Effector CD8-positive, alpha-beta T cell (primary cell): ENCODE data around the gene RHOB.
"Not testable (repeated sequence)": the region's sequence is repeated elsewhere in the genome, so short reads cannot be mapped to it uniquely, and the experiment has no call there.

Source experiments
- DNase-seq: peaks from one replicate; lab custom pipeline; 2025; lab: John Stamatoyannopoulos, UW
- total RNA-seq, 4 experiments: gene quantifications; one replicate each; lab custom pipeline; 2026; lab: John Stamatoyannopoulos, UW

The RHOB gene
- total RNA-seq, result 17.0 to 84.8 (median 54.5) reads per million in 4 experiments

DNA sequence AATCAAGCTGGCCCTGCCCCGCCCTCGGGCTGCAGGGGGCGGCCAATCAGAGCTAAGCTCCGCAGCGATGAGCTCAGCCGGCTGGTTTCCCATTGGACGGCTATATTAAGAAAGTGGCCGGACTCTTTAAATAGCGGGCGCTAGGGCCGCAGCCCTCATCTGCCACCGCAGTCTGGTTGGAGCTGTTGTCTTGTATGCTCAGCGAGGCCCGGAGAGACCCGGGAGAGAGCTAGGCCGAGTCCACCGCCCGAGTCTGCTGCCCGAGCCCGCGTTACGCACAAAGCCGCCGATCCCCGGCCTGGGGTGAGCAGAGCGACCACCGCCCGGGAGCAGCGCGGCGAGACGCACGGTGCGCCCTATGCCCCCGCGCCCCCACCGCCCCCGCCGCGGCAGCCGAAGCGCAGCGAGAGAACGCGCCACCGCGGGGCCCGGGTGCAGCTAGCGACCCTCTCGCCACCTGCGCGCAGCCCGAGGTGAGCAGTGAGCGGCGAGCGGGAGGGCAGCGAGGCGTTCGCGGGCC is at the start of gene RHOB:
Gene RHOB (plus strand): TSS at position 158 of the 520 bp plus-strand sequence. CDS start 392 bp downstream, outside the sequence.
- peak; percentile 82 for DNase-seq

DNA sequence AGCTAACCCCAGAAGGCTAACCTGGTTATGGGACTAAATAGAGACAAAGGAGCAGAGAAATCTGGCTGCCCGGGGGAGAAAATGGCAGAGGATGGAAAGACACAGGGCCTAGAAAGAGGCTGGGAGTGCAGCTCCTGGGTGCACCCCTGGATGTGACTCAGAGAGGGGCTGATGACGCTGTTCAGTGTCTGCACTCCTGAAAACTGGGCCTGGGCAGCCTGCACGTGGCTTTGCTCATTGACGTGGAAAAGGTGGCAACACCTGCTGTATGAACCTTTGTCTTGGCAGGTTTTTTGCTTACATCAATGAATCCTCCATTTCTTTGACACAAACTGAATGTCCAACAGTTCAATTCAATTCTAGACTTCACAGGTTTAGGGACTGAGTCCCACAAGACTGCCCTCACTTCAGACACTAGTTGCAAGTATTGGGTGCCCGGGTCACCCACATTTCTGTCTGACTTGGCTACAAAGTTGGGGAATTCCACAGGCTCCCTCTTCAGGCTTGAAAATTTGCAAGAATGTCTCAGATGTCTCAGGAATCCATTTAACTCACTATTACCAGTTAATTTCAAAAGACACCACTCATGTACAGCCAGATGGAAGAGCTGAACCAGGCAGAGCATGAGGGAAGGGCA is 48.9 kb upstream of the RHOB start:
- no peak for DNase-seq

- DNase-seq, result no peak
Measured at GRCh38 chr2:20398956-20399567, 47.8 kb upstream of the RHOB start.

DNA sequence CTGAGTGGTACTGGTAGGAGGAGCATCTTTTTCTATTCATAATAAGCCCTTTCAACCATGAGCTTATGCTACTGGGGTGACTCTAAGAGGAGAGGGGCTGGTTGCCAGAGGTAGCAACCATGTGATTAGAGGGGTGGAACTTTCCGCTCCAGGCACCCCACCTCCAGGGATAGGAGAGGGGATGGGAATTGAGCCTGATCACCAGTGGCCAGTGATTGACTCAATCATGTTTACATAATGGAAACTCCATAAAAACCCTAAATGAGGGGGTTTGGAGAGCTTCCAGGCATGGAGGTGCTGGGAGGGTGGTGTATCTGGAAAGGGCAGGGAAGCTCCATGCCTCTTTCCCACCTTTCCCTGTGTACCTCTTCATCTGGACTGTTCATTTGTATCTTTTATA is 46.6 kb upstream of the RHOB start:
- DNase-seq, result no peak

- no peak for DNase-seq
Measured at GRCh38 chr2:20400787-20401488, 45.9 kb upstream of the RHOB start.

- DNase-seq, result no peak
Measured at GRCh38 chr2:20401489-20401835, 45.4 kb upstream of the RHOB start.

DNA sequence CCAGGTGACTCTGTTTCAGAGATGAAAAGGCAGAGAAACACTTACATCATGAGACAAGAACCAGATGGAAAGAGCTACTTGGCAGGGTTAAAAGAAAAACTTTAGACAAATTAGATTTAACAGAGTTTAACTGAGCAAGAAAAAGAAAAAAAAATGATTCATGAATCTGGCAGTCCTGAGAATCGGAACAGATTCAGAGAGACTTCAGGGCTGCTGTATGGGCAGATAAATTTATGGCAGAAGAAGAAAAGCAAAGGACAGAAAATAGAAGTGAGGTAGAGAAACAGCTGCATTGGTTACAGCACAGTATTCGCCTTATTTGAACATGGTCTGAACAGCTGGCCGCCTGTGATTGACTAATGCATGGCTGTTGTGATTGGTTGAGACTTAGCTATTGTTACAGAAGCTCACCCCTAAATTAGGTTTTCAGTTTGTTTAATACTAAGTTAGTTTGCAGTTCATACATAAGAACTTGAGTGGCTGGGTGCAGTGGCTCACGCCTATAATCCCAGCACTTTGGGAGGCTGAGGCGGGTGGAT is 43.0 kb upstream of the RHOB start:
- DNase-seq, result no peak

DNA sequence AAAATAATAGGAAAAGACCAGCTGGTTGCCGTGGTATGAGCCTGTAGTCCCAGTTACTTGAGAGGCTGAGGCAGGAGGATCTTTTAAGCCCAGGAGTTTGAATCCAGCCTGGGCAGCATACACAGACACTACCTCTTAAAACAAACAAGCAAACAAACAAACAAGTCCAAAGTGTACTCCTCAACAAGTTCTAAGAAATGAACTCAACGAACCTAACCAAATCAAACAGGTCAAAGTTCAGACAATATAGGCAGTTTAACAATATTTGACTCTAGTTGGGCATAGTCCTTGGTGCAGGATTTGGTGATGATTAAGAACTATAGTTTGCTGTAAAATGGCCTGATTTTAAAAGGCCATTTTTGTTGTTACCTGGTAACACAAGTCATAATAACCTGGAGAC is 41.9 kb upstream of the RHOB start:
- DNase-seq, result no peak

DNA sequence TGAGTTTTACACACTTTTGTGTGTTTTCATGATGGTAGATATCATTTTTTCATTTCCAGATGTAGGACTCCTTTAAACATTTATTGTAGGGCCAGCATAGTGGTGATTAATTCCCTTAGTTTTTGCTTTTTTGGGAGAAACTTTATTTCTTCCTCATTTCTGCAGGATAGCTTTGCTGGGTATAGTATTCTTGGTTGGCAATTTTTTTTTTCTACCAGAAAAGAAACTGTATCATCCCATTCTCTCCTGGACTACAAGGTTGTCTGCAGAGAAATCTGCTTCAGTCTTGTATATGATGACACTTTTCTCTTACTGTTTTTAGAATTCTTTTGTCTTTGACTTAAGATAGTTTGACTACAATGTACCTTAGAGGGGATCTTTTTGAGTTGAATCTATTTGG is 37.8 kb upstream of the RHOB start:
- no peak for DNase-seq

GRCh38 chr2:20410556-20411277 is 36.2 kb upstream of the RHOB start:
- DNase-seq, result no peak

GRCh38 chr2:20411361-20411894 is 35.4 kb upstream of the RHOB start:
- peak; percentile 24 for DNase-seq

DNA sequence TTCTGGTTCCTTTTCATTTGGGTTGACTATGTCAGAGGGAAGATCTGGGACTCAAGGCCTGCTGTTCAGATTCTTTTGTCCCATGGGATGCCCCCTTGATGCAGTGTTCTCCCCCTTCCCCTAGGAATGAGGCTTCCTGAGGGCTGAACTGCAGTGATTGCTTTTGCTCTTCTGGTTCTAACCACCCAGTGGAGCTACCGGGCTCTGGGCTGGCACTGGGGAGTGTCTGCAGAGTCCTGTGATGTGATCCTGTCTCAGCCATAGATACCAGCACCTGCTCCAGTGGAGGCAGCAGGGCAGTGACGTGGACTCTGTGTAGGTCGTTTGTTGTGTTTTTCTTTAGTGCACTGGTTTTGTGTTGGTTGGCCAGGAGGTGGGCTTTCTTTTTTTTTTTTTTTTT is 32.1 kb upstream of the RHOB start:
- no peak for DNase-seq

- DNase-seq, result no peak
Measured at GRCh38 chr2:20415511-20415918, 31.4 kb upstream of the RHOB start.

DNA sequence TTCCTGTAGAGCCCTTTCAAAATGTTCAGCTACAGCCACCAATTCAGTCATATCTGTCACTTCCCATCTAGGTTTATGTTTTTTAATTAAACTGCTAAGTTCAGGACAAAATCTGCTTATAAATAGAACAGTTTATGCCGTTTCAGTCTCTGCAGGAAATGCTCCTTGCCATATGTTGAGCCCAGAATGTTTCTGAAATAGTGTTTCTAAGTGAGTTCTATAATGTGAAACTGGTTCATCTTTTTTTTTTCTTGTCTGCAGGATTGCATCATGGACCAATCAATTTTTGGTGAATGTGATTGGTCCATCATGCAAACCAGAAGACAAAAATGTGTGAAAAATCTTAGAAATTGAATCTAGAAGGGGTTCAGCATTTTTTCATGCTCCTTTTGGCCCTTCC is 30.2 kb upstream of the RHOB start:
- no peak for DNase-seq

- not testable (repeated sequence) for DNase-seq
Measured at GRCh38 chr2:20417230-20417821, 29.5 kb upstream of the RHOB start.

DNA sequence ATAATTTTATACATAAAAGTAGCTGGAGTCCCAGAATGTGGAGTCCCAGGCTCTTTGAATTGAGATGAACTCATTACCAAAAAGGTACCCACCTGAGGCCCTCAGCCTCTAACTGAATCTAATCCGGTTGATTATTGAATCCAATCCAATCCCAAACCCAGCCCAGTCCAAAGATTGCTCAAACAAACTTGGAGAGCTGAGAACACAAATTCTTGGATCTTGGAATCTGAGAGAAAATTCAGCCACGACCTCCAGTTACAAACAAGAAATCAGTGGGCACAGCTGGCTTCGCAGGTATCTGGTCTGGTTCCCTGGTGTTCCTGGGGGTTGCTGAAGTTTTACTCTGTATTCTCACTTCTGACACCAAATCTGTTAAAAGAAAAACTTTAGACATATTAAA is 28.4 kb upstream of the RHOB start:
- no peak for DNase-seq

- no peak for DNase-seq
Measured at GRCh38 chr2:20419007-20419576, 27.8 kb upstream of the RHOB start.

DNA sequence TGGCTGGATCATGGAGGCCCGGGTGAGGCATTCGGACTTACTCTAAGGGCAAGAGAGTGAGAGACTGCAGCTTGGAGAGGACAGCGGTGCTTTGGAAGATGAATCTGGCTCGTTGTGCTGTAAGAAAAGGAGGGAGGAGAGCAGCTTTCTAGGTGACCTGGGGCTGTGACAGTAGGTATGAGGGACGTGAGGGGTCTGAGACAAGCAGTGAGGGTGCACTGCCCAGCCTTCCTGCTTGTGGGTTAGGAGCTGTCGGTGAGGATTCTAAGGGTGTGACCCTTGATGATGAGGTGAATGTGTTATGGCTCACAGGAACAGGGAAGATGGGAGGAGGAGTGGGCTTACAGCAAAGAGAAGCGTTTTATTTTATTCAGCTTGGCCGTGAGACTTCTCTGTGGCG is 27.1 kb upstream of the RHOB start:
- no peak for DNase-seq

DNA sequence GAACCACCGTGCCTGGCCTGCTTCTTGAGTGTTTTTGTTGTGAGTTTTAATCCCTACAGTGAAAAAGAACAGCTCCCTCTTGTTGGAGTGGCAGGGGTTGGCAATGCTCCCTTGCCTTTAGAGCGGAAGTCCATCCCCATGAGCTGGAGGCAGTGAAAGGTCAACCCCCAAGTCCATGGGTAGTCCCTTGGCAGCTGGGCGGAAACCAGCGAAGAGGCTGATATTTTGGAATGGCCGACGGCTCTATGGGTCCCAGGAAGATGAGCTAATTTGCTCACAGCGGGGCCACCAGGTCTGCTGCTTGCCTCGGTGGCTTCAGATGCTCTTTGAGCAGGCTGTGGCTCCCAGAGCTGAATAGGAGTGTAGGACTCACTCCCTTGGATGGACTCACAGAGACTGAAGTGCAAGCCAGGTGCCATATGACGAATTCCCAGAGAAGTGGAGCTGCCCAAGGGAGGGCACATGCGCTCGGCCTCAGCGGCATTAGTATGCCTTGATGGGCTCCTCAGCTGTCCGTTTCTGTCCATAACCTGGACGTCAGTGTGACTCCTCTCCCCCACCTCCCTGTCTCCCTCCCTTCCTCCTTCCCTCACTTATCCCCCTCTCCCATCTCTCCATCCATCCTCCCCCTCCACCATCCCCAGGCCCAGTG is 25.4 kb upstream of the RHOB start:
- DNase-seq, result no peak

DNA sequence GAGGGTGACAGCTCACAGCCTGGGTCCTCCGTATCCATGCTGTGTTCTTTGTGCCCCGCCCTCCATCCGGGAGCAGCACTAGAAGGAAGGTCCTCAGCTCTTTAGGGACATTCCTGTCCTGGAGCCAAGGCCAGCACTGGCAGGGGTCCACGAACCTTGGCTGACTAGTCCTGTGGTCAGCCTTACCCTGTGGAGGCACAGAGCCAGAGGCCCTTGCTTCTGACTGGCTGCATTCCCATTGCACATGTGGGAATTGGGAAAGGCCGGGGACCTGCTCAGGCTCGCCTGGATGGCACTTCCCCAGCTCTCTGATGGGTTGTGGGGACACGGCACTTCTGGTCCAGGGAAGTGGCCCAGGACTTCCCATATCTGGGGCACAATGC is 24.9 kb upstream of the RHOB start:
- DNase-seq, result no peak
